K562 (cell line): Measurements from ENCODE around the gene ALOX5. TPM values are rescaled to one million over a fixed set of nuclear protein-coding genes. Genes with fewer than 3 reads are reported as not detected.

Experiments used
- CTCFL ChIP-seq: IDR thresholded peaks from 2 replicates; pipeline ENCODE4 v1.6.1; 2011; ENCODE audit warnings: borderline replicate concordance, low read depth, mild to moderate bottlenecking, moderate library complexity, low read length; ENCODE audit not compliant: insufficient read depth, poor library complexity, severe bottlenecking
- DMBX1 ChIP-seq: fragments of 250-450 bp; sonication (Bioruptor Pico); IDR thresholded peaks from 2 replicates; pipeline ENCODE4 v1.8.0; 2022; ENCODE audit warnings: inconsistent platforms, mild to moderate bottlenecking, moderate library complexity, borderline replicate concordance
- ELF2 ChIP-seq: fragments of 250-450 bp; sonication (Bioruptor Pico); IDR thresholded peaks from 2 replicates; pipeline ENCODE4 v1.5.0; 2021; ENCODE audit warnings: mild to moderate bottlenecking
- LARP7 ChIP-seq: fragments of 450-650 bp; IDR thresholded peaks from 2 replicates; pipeline ENCODE4 v1.6.1; 2016
- NEUROD1 ChIP-seq: fragments of 150-350 bp; IDR thresholded peaks from 2 replicates; pipeline ENCODE4 v1.6.1; 2014; ENCODE audit warnings: borderline replicate concordance, low read length, low read depth; ENCODE audit not compliant: partially characterized antibody
- TBP ChIP-seq: optimal IDR thresholded peaks from 2 replicates; pipeline ENCODE3; 2011; ENCODE audit warnings: low read depth, low read length, improper control_type of control experiment
- ZBTB5 ChIP-seq: fragments of 450-650 bp; IDR thresholded peaks from 2 replicates; pipeline ENCODE4 v1.6.1; 2017; ENCODE audit warnings: antibody characterized with exemption
- ZKSCAN8 ChIP-seq: fragments of 200-800 bp; sonication (Bioruptor generic); IDR thresholded peaks from 2 replicates; pipeline ENCODE4 v1.6.1; 2016; ENCODE audit warnings: missing genetic modification characterization, missing compliant biosample characterization
- ZNF140 ChIP-seq: fragments of 250-450 bp; sonication (Bioruptor Pico); IDR thresholded peaks from 2 replicates; pipeline ENCODE4 v1.8.0; 2021; ENCODE audit warnings: moderate library complexity, mild to moderate bottlenecking, inconsistent platforms
- ZNF224 ChIP-seq: sonication (generic); formaldehyde crosslinking; IDR thresholded peaks from 2 replicates; pipeline ENCODE4 v1.8.0; 2022; ENCODE audit warnings: mild to moderate bottlenecking, missing genetic modification reagents
- ZNF589 ChIP-seq: fragments of 200-800 bp; sonication (Bioruptor generic); IDR thresholded peaks from 2 replicates; pipeline ENCODE4 v1.6.1; 2016; ENCODE audit warnings: low read depth, missing genetic modification characterization, missing compliant biosample characterization
- ZNF778 ChIP-seq: fragments of 450-650 bp; formaldehyde crosslinking; IDR thresholded peaks from 2 replicates; pipeline ENCODE4 v1.4.0; 2020; ENCODE audit warnings: mild to moderate bottlenecking, moderate library complexity
- polyA plus RNA-seq, 8 experiments: library from polyadenylated mRNA; depleted of rRNA in 4 of 8; stranded (reverse) in 5 of 8; unstranded in 3 of 8; fragments of >200 nt; fragmentation: Nextera tagmentation in 2 of 8; fragmentation: Illumina TruSeq in 1 of 8; extraction: Ambion mirVana in 2 of 8; extraction: Trizol in 1 of 8; gene quantifications; 2 replicates each; pipeline versions ENCODE4 v1.2.1 to v1.2.3, GENCODE V29; 2011 to 2014; ENCODE audit warnings: inconsistent platforms in 1 of 8, missing spikeins in 1 of 8
- total RNA-seq, 7 experiments: library from RNA; depleted of rRNA in 6 of 7; stranded (reverse); fragments of >200 nt in 6 of 7; fragmentation: Illumina TruSeq in 2 of 7; extraction: Trizol in 2 of 7; gene quantifications; 2 replicates each; pipeline versions ENCODE4 v1.2.1 to v1.2.3, GENCODE V29; 2011 to 2021; ENCODE audit warnings: low replicate concordance in 1 of 7
- TF ChIP-seq, protein P1 (sequence below), 2 experiments: fragments of 450-650 bp; IDR thresholded peaks; 2 replicates each; pipeline ENCODE4 v1.6.1; 2016; ENCODE audit warnings: mild to moderate bottlenecking in 2 of 2, borderline replicate concordance in 1 of 2, low read depth in 1 of 2, moderate library complexity in 1 of 2
- TF ChIP-seq, protein P2 (sequence below), 3 experiments: fragments of 200-800 bp in 1 of 3; sonication (Bioruptor generic) in 1 of 3; sonication (generic) in 1 of 3; formaldehyde crosslinking in 1 of 3; IDR thresholded peaks; 2 replicates each; pipeline versions ENCODE4 v1.6.1 to v1.8.0; 2016 to 2022; ENCODE audit warnings: mild to moderate bottlenecking in 2 of 3, missing compliant biosample characterization in 2 of 3, missing genetic modification characterization in 2 of 3, missing genetic modification reagents in 1 of 3

The ALOX5 gene
- total and polyA plus RNA-seq, 9 of the 15 experiments (the other 6 are each of a cell fraction or from before 2014, with no cell fraction given) = 0.10 to 2.4 (median 1.4) TPM

- TF ChIP-seq, protein P1, sequence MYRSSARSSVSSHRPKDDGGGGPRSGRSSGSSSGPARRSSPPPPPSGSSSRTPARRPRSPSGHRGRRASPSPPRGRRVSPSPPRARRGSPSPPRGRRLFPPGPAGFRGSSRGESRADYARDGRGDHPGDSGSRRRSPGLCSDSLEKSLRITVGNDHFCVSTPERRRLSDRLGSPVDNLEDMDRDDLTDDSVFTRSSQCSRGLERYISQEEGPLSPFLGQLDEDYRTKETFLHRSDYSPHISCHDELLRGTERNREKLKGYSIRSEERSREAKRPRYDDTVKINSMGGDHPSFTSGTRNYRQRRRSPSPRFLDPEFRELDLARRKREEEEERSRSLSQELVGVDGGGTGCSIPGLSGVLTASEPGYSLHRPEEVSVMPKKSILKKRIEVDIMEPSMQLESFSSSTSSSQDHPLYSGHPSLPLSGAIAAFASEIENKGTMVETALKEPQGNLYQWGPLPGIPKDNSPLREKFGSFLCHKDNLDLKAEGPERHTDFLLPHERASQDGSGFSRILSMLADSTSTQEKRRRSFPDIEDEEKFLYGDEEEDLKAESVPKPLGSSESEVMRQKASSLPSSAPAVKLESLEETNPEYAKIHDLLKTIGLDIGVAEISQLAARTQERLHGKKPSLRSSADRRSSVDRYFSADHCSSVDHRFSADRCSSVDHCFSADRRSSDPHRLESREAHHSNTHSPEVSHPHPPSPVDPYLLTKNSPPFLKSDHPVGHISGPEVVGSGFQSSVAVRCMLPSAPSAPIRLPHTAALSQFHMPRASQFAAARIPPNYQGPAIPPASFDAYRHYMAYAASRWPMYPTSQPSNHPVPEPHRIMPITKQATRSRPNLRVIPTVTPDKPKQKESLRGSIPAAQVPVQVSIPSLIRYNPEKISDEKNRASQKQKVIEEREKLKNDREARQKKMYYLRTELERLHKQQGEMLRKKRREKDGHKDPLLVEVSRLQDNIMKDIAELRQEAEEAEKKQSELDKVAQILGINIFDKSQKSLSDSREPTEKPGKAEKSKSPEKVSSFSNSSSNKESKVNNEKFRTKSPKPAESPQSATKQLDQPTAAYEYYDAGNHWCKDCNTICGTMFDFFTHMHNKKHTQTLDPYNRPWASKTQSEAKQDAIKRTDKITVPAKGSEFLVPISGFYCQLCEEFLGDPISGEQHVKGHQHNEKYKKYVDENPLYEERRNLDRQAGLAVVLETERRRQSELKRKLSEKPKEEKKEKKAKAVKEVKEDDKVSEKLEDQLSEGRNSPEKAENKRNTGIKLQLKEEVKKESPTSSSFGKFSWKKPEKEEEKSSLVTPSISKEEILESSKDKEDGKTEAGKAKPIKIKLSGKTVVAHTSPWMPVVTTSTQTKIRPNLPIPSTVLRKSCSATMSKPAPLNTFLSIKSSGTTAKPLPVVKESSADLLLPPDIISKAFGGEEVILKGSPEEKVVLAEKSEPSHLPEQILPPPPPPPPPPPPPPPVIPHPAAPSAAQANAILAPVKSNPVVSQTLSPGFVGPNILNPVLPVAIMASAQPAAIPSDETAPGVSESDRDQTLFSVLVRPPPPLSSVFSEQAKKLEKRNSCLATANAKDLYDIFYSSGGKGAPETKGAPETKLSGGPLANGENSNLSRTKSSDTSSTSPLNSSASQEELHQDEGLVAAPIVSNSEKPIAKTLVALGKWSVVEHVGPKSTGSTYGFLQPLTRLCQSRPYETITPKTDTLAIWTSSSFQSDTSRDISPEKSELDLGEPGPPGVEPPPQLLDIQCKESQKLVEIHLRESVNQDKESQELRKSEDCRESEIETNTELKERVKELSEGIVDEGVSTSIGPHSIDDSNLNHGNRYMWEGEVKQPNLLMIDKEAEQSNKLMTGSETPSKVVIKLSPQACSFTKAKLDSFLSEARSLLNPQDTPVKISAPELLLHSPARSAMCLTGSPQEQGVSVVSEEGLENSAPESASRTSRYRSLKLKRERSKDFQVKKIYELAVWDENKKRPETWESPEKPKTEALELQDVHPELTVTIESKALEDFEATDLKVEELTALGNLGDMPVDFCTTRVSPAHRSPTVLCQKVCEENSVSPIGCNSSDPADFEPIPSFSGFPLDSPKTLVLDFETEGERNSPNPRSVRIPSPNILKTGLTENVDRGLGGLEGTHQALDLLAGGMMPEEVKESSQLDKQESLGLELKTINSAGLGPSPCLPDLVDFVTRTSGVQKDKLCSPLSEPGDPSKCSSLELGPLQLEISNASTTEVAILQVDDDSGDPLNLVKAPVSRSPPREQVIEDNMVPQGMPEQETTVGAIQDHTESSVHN (IDR thresholded peaks at IDR 0.05; ENCODE audit: borderline replicate concordance in 1 of 2, low read depth in 1 of 2) = no peak
- TF ChIP-seq TBP (no peak), ZNF224 (0 out of 2 replicates have a peak, but pooled peaks have one; percentile 30), CTCFL (no peak), DMBX1 (CRISPR knock-in tag) (no peak), LARP7 (no peak), ZNF140 (CRISPR knock-in tag) (no peak), NEUROD1 (no peak), ZNF778 (CRISPR knock-in tag) (no peak), ELF2 (CRISPR knock-in tag) (no peak), ZBTB5 (no peak), ZKSCAN8 (CRISPR knock-in tag) (peak; percentile 21; the same call in 1 of the 2 replicates), ZNF589 (CRISPR knock-in tag) (peak; percentile 3; the same call in 1 of the 2 replicates)
- TF ChIP-seq, protein P2, sequence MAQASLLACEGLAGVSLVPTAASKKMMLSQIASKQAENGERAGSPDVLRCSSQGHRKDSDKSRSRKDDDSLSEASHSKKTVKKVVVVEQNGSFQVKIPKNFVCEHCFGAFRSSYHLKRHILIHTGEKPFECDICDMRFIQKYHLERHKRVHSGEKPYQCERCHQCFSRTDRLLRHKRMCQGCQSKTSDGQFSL (CRISPR knock-in tag; IDR thresholded peaks at IDR 0.05) = peak; percentile 39; the same call in 1 of the 2 replicates
- TF ChIP-seq, protein P2 (tag; IDR thresholded peaks at IDR 0.05) = no peak
These were observed 37.6 kb downstream of the ALOX5 start (continued) for GRCh38 chr10:45411607-45411940.
